Ishikawa (cell line): ENCODE data around the gene CRB3.

Experiments
- CEBPB ChIP-seq: IDR thresholded peaks from 2 replicates; pipeline ENCODE4 v1.6.1; 2012
- CREB1 ChIP-seq: IDR thresholded peaks from 2 replicates; pipeline ENCODE4 v1.6.1; 2012; ENCODE audit warnings: low read depth
- EGR1 ChIP-seq: IDR thresholded peaks from 2 replicates; pipeline ENCODE4 v1.6.1; 2012
- EP300 ChIP-seq: IDR thresholded peaks from 2 replicates; pipeline ENCODE4 v1.6.1; 2012; ENCODE audit warnings: borderline replicate concordance
- FOXM1 ChIP-seq: IDR thresholded peaks from 2 replicates; pipeline ENCODE4 v1.6.1; 2012; ENCODE audit warnings: low read depth, borderline replicate concordance
- MAX ChIP-seq: IDR thresholded peaks from 2 replicates; pipeline ENCODE4 v1.6.1; 2012
- NFIC ChIP-seq: IDR thresholded peaks from 2 replicates; pipeline ENCODE4 v1.6.1; 2012
- RAD21 ChIP-seq: IDR thresholded peaks from 2 replicates; pipeline ENCODE4 v1.6.1; 2012; ENCODE audit warnings: low read depth
- REST ChIP-seq: IDR thresholded peaks from 2 replicates; pipeline ENCODE4 v1.6.1; 2012; ENCODE audit warnings: low read depth, mild to moderate bottlenecking
- TAF1 ChIP-seq: IDR thresholded peaks from 2 replicates; pipeline ENCODE4 v1.6.1; 2012; ENCODE audit warnings: low read depth, mild to moderate bottlenecking
- TCF12 ChIP-seq: IDR thresholded peaks from 2 replicates; pipeline ENCODE4 v1.6.1; 2012; ENCODE audit warnings: low read depth
- TEAD4 ChIP-seq: IDR thresholded peaks from 2 replicates; pipeline ENCODE4 v1.6.1; 2012
- USF1 ChIP-seq: IDR thresholded peaks from 2 replicates; pipeline ENCODE4 v1.6.1; 2012
- YY1 ChIP-seq: IDR thresholded peaks from 2 replicates; pipeline ENCODE4 v1.6.1; 2012; ENCODE audit warnings: low read depth
- ZBTB7A ChIP-seq: IDR thresholded peaks from 2 replicates; pipeline ENCODE4 v1.6.1; 2012; ENCODE audit warnings: low read depth

Gene CRB3

GRCh38 chr19:6471076-6471475, 7.0 kb downstream of the CRB3 start:
- TF ChIP-seq FOXM1 (no peak), TAF1 (no peak), EGR1 (no peak), USF1 (no peak), MAX (no peak), RAD21 (no peak), EP300 (no peak), CREB1 (no peak), YY1 (no peak), ZBTB7A (no peak), REST (no peak), NFIC (no peak), TEAD4 (no peak), TCF12 (no peak), CEBPB (no peak)

- TF ChIP-seq YY1, result no peak
- no peak for TF ChIP-seq NFIC
- TF ChIP-seq CEBPB, result no peak
- TF ChIP-seq TAF1, result no peak
- no peak for TF ChIP-seq TEAD4
- no peak for TF ChIP-seq FOXM1
- TF ChIP-seq REST, result no peak
- no peak for TF ChIP-seq CREB1
- no peak for TF ChIP-seq EGR1
- TF ChIP-seq RAD21, result no peak
- TF ChIP-seq TCF12, result no peak
- TF ChIP-seq EP300, result no peak
- no peak for TF ChIP-seq MAX
These were observed 8.6 kb downstream of the CRB3 start for GRCh38 chr19:6472713-6473112.

GRCh38 chr19:6473647-6474046, 9.6 kb downstream of the CRB3 start:
- TF ChIP-seq RAD21, result no peak
- TF ChIP-seq CREB1, result no peak
- no peak for TF ChIP-seq YY1
- TF ChIP-seq TAF1, result no peak
- no peak for TF ChIP-seq TCF12
- no peak for TF ChIP-seq REST
- no peak for TF ChIP-seq TEAD4
- TF ChIP-seq EGR1, result no peak
- TF ChIP-seq EP300, result no peak
- no peak for TF ChIP-seq ZBTB7A
- no peak for TF ChIP-seq NFIC

GRCh38 chr19:6475321-6476108, 11.4 kb downstream of the CRB3 start:
- TF ChIP-seq REST (no peak), TEAD4 (no peak), ZBTB7A (peak; percentile 22; the same call in 1 of the 2 replicates), USF1 (peak; percentile 65), YY1 (no peak), EGR1 (no peak), TCF12 (0 out of 2 replicates have a peak, but pooled peaks have one; percentile 36), MAX (peak; percentile 100), NFIC (no peak)
